Measurements from ENCODE around the gene PTPRN2.

PTPRN2 gene

DNA sequence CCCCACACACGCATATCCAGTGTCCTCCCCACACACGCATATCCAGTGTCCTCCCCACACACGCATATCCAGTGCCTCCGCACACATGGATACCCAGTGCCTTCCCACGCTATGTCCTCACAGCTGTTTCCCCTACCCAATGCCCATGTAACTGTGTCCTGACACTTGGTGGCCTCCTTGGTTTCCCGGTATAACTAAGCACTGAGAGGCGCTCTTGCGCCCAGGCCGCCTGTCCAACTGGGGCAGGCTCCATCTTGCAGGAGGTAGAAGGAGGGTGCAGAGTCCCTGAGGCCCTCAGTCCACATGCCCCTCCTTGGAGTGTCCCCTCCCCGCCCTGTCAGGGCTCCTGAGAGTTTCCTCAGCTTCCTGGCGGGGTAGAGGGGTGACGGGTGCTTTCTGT is 715.2 kb downstream of the PTPRN2 start:
- TF ChIP-seq, protein P1, sequence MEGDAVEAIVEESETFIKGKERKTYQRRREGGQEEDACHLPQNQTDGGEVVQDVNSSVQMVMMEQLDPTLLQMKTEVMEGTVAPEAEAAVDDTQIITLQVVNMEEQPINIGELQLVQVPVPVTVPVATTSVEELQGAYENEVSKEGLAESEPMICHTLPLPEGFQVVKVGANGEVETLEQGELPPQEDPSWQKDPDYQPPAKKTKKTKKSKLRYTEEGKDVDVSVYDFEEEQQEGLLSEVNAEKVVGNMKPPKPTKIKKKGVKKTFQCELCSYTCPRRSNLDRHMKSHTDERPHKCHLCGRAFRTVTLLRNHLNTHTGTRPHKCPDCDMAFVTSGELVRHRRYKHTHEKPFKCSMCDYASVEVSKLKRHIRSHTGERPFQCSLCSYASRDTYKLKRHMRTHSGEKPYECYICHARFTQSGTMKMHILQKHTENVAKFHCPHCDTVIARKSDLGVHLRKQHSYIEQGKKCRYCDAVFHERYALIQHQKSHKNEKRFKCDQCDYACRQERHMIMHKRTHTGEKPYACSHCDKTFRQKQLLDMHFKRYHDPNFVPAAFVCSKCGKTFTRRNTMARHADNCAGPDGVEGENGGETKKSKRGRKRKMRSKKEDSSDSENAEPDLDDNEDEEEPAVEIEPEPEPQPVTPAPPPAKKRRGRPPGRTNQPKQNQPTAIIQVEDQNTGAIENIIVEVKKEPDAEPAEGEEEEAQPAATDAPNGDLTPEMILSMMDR (IDR thresholded peaks at IDR 0.05; ENCODE audit: insufficient read depth, missing control alignments), result no peak
- FAIRE-seq (no peak), DNase-seq (ENCODE audit: insufficient read length, low spot score) (no peak)

DNA sequence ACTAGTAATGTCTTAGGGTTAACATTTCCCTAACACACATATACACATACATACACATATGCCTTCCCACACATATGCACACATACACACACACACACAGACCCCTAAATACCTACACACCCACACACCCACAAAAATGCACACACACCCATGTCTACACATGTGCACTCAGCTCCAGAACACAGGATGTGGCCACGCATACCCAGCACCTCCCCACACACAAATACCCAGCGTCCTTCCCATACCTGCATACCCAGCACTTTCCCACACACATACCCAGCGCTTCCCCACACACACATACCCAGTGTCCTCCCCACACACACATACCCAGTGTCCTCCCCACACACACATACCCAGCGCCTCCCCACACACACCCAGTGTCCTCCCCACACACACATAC is 715.9 kb downstream of the PTPRN2 start:
- DNase-seq (ENCODE audit: insufficient read length, low spot score) (no peak), FAIRE-seq (no peak)
- TF ChIP-seq, protein P1 (IDR thresholded peaks at IDR 0.05; ENCODE audit: insufficient read depth, missing control alignments), result no peak

DNA sequence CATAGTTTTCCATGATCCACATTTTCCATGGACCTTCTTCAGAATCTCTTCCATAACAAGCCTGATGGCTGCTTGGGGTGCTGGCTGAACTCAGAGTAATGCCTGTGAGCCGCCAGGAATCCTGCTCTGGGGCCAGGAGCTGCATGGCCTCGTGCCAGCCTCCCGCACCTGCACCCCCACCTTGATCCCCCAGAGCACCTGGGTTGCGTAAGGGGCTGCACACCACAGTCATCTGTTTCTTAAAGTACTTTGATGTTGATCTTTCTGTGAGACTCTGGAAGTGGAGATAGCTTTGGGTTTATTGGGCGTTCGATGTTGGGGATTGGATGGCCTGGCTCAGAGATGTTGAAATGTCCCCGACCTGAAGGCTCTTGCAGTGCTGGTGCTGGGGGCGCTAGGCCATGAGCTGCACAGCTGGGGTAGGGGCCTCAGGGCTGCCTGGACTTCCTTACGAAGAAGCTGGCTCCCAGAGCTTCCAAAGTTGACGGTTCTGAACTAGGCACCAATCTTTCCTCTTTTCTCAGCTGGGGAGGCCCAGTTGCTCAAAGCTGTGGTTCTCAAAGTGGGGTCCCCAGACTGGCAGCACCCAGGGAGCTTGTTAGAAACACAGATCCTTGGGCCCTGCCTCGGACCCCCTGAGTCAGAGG is 716.9 kb downstream of the PTPRN2 start:
- TF ChIP-seq, protein P1 (IDR thresholded peaks at IDR 0.05; ENCODE audit: insufficient read depth, missing control alignments), result no peak
- no peak for DNase-seq (ENCODE audit: insufficient read length, low spot score)

DNA sequence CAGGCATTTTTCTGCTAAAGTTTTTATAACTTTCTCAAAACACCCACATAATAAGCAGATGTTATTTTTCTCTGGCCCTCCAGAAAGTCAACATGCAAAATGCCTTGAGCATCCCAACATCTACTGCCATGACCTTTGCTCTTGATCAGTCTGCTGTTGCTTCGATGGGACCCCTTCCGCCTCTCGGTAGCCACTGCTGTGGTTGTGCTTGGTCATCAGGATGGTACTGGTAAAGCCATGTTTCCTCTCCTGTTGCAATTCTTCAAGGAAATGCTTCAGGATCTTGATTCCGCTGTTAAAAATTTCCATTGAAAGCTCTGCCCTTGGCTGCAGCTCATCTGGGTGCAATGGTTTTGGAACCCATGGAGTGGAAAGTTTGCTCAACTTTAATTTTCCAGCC is 717.8 kb downstream of the PTPRN2 start:
- TF ChIP-seq, protein P1 (IDR thresholded peaks at IDR 0.05; ENCODE audit: insufficient read depth, missing control alignments), result no peak
- FAIRE-seq, result no peak
- no peak for DNase-seq (ENCODE audit: insufficient read length, low spot score)

More for the DNA sequence above, 716.9 kb downstream of the PTPRN2 start:
- FAIRE-seq, result no peak

DNA sequence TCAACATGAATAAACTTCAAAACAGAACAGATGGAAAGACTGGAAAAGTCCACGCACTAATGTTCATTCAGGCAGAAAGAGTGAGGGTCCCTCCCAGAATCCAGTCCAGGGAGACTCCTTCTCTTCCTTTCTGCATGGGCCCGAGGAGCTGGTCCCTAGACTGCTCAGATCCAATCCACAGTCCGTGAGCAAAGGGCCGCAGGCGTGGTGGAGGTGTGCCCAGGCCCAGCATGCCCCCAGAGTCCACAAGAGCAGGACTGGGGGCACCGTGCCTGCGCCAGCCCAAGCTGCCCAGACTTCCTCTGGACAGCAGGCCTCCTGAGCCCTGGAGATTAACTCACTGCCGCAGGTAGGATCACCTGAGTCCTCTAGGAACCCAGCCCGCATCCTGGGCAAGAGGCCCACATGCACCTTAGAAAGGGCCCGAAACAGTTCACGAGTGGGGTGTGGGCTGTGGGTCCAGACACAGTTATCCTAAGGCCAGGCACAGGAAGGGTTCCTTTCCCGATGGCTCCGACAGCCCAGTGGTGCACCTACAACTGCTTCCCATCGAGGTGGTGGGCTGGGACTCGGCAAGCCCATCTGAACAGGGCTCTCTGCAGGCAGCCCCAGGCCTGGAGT is 719.8 kb downstream of the PTPRN2 start:
- TF ChIP-seq, protein P1 (IDR thresholded peaks at IDR 0.05; ENCODE audit: insufficient read depth, missing control alignments), result no peak
- FAIRE-seq (no peak), DNase-seq (ENCODE audit: insufficient read length, low spot score) (no peak)

DNA sequence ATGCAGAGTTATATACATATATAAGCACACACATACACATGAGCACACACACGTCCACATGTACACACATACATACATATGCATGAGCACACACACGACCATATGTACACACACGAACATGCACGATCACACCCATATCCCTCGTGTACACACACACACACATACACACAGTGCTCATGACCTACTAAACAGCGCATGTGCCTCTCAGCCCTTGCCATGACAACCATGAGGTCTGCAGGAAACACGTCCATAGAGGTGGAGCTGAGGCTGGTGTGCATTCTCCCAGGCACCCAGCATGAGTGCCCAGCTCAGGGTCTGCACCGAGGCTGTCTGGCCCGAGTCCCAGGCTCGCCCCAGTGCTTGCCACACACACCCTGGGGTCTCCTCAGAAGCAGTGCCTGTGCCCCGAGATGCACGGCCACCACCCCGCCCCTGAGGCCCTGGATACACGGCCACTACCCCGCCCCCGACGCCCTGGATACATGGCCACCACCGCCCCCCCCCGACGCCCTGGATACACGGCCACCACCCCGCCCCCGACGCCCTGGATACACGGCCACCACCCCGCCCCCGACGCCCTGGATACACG is 721.2 kb downstream of the PTPRN2 start:
- FAIRE-seq, result no peak
- DNase-seq (ENCODE audit: insufficient read length, low spot score), result no peak
- TF ChIP-seq, protein P1 (IDR thresholded peaks at IDR 0.05; ENCODE audit: insufficient read depth, missing control alignments), result no peak
